ENCODE measurements around the gene NEIL3. TPM values are rescaled to one million over a fixed set of nuclear protein-coding genes. Genes with fewer than 3 reads are reported as not detected.

Gene NEIL3
- total RNA-seq, 1 donor from 2014 or later: 0.98 TPM

DNA sequence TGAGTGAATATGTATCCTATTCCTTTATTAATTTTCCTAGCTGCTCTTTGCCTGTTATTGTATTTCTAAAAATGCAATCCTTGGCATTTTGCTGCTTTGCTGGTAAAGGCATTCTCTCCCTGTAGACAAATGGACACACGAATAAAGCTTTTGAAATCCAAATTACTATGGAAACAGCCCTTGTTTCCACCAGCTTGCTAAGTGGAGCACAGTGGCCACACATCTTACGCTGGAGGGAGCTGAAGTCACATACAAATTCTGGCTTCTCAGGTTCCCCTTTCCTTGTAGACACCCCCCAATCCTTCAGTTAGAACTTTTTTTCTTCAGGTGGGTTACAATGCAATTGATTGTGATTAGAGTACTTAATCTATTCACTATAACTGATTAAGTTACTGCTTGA is 66.3 kb downstream of the NEIL3 start:
- intact Hi-C loops (cut with DNase I): no loop called here
- Histone ChIP-seq H3K36me3 (no peaks in the 10 kb centered on the region), H3K9me3 (no peaks in the 10 kb centered on the region), H3K4me1 (no peaks in the 10 kb centered on the region), H3K27ac (no peak overlapping the region), H3K27me3 (no peaks in the 10 kb centered on the region), H3K4me3 (no peak overlapping the region)
- TF ChIP-seq POLR2AphosphoS5 (IDR thresholded peaks at IDR 0.05; ENCODE audit: insufficient read depth in 1 of 2, low read depth in 1 of 2) (no peak), POLR2A (IDR thresholded peaks at IDR 0.05) (no peak)
- TF ChIP-seq, protein P1, sequence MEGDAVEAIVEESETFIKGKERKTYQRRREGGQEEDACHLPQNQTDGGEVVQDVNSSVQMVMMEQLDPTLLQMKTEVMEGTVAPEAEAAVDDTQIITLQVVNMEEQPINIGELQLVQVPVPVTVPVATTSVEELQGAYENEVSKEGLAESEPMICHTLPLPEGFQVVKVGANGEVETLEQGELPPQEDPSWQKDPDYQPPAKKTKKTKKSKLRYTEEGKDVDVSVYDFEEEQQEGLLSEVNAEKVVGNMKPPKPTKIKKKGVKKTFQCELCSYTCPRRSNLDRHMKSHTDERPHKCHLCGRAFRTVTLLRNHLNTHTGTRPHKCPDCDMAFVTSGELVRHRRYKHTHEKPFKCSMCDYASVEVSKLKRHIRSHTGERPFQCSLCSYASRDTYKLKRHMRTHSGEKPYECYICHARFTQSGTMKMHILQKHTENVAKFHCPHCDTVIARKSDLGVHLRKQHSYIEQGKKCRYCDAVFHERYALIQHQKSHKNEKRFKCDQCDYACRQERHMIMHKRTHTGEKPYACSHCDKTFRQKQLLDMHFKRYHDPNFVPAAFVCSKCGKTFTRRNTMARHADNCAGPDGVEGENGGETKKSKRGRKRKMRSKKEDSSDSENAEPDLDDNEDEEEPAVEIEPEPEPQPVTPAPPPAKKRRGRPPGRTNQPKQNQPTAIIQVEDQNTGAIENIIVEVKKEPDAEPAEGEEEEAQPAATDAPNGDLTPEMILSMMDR (IDR thresholded peaks at IDR 0.05): no peak
- no peak for DNase-seq (ENCODE audit: extremely low spot score in 2 of 2)

DNA sequence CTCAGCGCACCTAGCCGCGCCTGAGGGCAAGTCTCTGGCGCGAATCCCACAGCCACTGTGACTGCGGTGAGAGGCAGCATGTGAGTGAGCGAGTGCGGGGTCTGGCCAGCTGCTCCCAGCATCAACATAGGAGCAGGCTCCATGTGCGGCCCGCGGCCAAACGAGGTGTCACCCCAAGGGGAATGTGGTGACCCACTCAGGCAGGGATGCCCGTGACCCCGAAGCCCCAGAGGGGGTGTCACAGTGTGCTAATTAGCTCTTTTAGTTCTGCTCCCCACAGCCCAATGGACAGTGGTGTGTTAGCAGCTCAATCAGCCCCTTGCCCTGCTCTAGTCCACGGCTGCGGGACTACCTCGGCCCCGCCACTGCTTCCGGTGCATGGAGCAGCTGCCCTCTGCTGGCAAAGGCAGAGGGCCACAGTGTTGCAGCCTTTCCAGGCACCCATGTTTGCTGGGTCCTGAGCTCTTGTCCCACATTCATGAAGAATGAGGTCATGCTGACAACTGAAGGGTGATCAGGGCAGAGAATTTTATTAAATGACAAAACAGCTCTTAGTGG is 71.1 kb downstream of the NEIL3 start:
- H3K36me3 ChIP-seq: no peaks in the 10 kb centered on the region

DNA sequence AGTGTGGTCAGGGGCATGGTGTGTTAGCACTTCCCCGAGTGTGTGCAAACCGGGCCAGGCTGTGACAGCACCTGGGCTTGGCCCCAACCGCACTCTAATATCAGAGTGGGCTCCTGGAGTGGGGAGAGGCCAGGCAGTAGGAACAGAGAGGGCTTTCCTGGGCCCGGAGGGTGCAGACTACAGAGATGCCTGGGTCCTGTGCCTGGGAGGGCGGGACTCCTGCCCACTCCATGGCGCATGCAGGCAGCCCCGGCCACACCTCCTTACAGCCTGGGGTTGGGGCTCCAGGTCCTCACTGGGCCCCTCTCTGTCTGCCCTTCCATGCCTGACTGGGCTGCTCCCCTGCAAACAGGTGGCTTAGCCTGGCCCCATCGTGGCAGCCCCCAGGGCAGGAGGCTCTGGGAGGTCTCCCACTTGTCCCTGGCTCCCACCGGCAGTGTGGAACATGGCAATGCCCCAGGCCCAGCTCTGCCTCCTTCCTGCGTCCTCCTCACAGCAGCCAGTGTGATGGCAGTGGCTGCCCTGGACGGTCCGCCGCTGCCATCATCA is 72.2 kb downstream of the NEIL3 start:
- no peak overlapping the region for H3K4me3 ChIP-seq
- no peak for DNase-seq (ENCODE audit: extremely low spot score in 2 of 2)
- no peaks in the 10 kb centered on the region for H3K27me3 ChIP-seq
- no peaks in the 10 kb centered on the region for H3K36me3 ChIP-seq
- TF ChIP-seq POLR2A (IDR thresholded peaks at IDR 0.05) (no peak), POLR2AphosphoS5 (IDR thresholded peaks at IDR 0.05; ENCODE audit: insufficient read depth in 1 of 2, low read depth in 1 of 2) (no peak)
- TF ChIP-seq, protein P1 (IDR thresholded peaks at IDR 0.05): no peak
- H3K9me3 ChIP-seq: no peaks in the 10 kb centered on the region
- H3K4me1 ChIP-seq: no peaks in the 10 kb centered on the region
- no peak overlapping the region for H3K27ac ChIP-seq
- intact Hi-C loops (cut with DNase I): no loop called here

More for the DNA sequence above, 71.1 kb downstream of the NEIL3 start:
- intact Hi-C loops (cut with DNase I): no loop called here
- TF ChIP-seq, protein P1 (IDR thresholded peaks at IDR 0.05): no peak
- no peak for TF ChIP-seq POLR2AphosphoS5 (IDR thresholded peaks at IDR 0.05; ENCODE audit: insufficient read depth in 1 of 2, low read depth in 1 of 2)
- TF ChIP-seq POLR2A (IDR thresholded peaks at IDR 0.05): no peak
- H3K27ac ChIP-seq: no peak overlapping the region
- no peaks in the 10 kb centered on the region for H3K9me3 ChIP-seq
- no peak for DNase-seq (ENCODE audit: extremely low spot score in 2 of 2)
- no peak overlapping the region for H3K4me3 ChIP-seq
- no peaks in the 10 kb centered on the region for H3K27me3 ChIP-seq
- H3K4me1 ChIP-seq: no peaks in the 10 kb centered on the region

DNA sequence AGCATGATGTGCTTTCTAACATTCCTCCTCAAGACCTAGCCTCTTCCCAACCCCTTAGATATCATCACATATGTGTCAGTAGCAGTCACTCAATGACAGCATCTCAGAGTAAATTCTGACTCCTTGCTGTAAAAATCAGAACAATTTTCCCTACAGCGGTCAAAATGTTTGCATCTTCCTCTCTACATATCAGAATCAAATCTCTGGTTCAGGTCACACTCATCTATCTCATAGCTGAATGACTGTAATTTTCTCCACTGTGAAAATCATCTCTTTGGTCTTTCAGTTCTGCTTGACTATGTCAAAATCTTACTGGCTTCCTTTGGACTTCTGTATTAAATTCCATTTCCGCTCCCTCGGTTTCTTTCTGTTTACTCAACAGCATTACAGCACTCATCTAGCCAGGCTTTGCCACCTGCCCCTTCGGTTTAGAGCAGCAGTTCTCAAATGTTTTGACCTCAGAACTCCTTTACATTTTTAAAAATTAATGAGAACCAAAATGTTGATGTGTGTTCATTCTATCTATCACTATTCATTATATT is 75.3 kb downstream of the NEIL3 start:
- TF ChIP-seq POLR2A (IDR thresholded peaks at IDR 0.05) (no peak), POLR2AphosphoS5 (IDR thresholded peaks at IDR 0.05; ENCODE audit: insufficient read depth in 1 of 2, low read depth in 1 of 2) (no peak)
- TF ChIP-seq, protein P1 (IDR thresholded peaks at IDR 0.05): no peak

More for the DNA sequence above, 75.3 kb downstream of the NEIL3 start:
- Histone ChIP-seq H3K36me3 (no peaks in the 10 kb centered on the region), H3K4me3 (no peak overlapping the region), H3K27ac (no peak overlapping the region), H3K27me3 (no peaks in the 10 kb centered on the region), H3K4me1 (no peaks in the 10 kb centered on the region), H3K9me3 (no peaks in the 10 kb centered on the region)
- intact Hi-C loops (cut with DNase I): no loop called here
- no peak for DNase-seq (ENCODE audit: extremely low spot score in 2 of 2)
